IMR-90 (cell line): Measurements from ENCODE around the gene SLC38A11. TPM values are rescaled to one million over a fixed set of nuclear protein-coding genes. Genes with fewer than 3 reads are reported as not detected.

Experiments
- ATAC-seq: fragments of 200-7000 bp; cut with Tn5 transposase; 2 replicates; pipeline ENCODE4 v1.9.1; 2020; ENCODE audit warnings: low read depth, mild to moderate bottlenecking, moderate library complexity
- BruUV-seq: library from RNA; stranded (reverse); fragments of 400-500 nt; replicated peaks from 2 replicates; lab custom pipeline; 2021; lab: Mats Ljungman, UMichigan
- CTCF ChIA-PET: fragments of 300-600 bp; formaldehyde crosslinking; extraction: SDS; loops from one replicate; lab custom pipeline; 2021; ENCODE audit warnings: antibody characterized with exemption; lab: Yijun Ruan, JAX
- POLR2A ChIA-PET: fragments of 300-600 bp; sonication (Branson Sonifier 250); formaldehyde crosslinking; loops from one replicate; lab custom pipeline; 2022; ENCODE audit warnings: antibody characterized with exemption; ENCODE audit not compliant: unreplicated experiment; lab: Charles Lee
- DNase-seq: peaks from one replicate; pipeline ENCODE4 v3.0.0; 2013
- H2AFZ ChIP-seq: replicated peaks from 2 replicates; pipeline ENCODE3; 2013; ENCODE audit warnings: low read length, mild to moderate bottlenecking; ENCODE audit not compliant: poor library complexity
- H2AK5ac ChIP-seq: 2 replicates; pipeline ENCODE4 v1.6.1; 2013; ENCODE audit warnings: low read depth, low read length, inconsistent platforms
- H2AK9ac ChIP-seq: replicated peaks from 2 replicates; pipeline ENCODE3; 2013; ENCODE audit warnings: mild to moderate bottlenecking, low read depth, low read length, moderate library complexity; ENCODE audit not compliant: poor library complexity
- H2BK120ac ChIP-seq: 2 replicates; pipeline ENCODE4 v1.6.1; 2013; ENCODE audit warnings: low read depth, low read length, inconsistent platforms
- H2BK15ac ChIP-seq: 3 replicates; pipeline ENCODE4 v1.6.1; 2013; ENCODE audit warnings: low read depth, low read length, inconsistent platforms
- H2BK20ac ChIP-seq: 2 replicates; pipeline ENCODE4 v1.6.1; 2013; ENCODE audit warnings: low read depth, mild to moderate bottlenecking, inconsistent platforms, low read length, moderate library complexity
- H2BK5ac ChIP-seq: 2 replicates; pipeline ENCODE4 v1.6.1; 2013; ENCODE audit warnings: mild to moderate bottlenecking, low read depth, low read length, inconsistent platforms; ENCODE audit not compliant: poor library complexity, severe bottlenecking
- H3K14ac ChIP-seq: replicated peaks from 2 replicates; pipeline ENCODE4 v1.6.1; 2013; ENCODE audit warnings: low read depth, low read length, inconsistent platforms
- H3K18ac ChIP-seq: 2 replicates; pipeline ENCODE4 v1.6.1; 2013; ENCODE audit warnings: low read depth, low read length, control low read depth
- H3K23ac ChIP-seq: 2 replicates; pipeline ENCODE4 v1.6.1; 2013; ENCODE audit warnings: low read depth, low read length, inconsistent platforms
- H3K27ac ChIP-seq: 2 replicates; pipeline ENCODE4 v1.5.1; 2013; ENCODE audit warnings: mild to moderate bottlenecking, control low read depth, low read length; ENCODE audit not compliant: insufficient read depth
- H3K27me3 ChIP-seq: 2 replicates; pipeline ENCODE4 v1.6.1; 2013; ENCODE audit warnings: low read length; ENCODE audit not compliant: control insufficient read depth, insufficient read depth
- H3K36me3 ChIP-seq: 2 replicates; pipeline ENCODE4 v1.6.1; 2013; ENCODE audit warnings: low read length, mixed read lengths; ENCODE audit not compliant: control insufficient read depth, insufficient read depth
- H3K4ac ChIP-seq: 2 replicates; pipeline ENCODE4 v1.6.1; 2013; ENCODE audit warnings: low read depth, low read length, inconsistent platforms
- H3K4me1 ChIP-seq: 2 replicates; pipeline ENCODE4 v1.6.1; 2013; ENCODE audit warnings: low read length, mixed read lengths; ENCODE audit not compliant: control insufficient read depth, insufficient read depth
- H3K4me2 ChIP-seq: 2 replicates; pipeline ENCODE4 v1.6.1; 2013; ENCODE audit warnings: low read depth, mild to moderate bottlenecking, control low read depth, low read length, moderate library complexity
- H3K4me3 ChIP-seq: 2 replicates; pipeline ENCODE4 v1.5.1; 2013; ENCODE audit warnings: low read depth, mild to moderate bottlenecking, control low read depth, low read length, moderate library complexity; ENCODE audit not compliant: insufficient read depth
- H3K56ac ChIP-seq: 2 replicates; pipeline ENCODE4 v1.6.1; 2013; ENCODE audit warnings: low read length, inconsistent platforms; ENCODE audit not compliant: insufficient read depth; ENCODE audit errors: extremely low read depth
- H3K79me1 ChIP-seq, 2 experiments: 2 replicates each; pipeline ENCODE4 v1.6.1; 2013; ENCODE audit warnings: low read length in 2 of 2, inconsistent platforms in 1 of 2, low read depth in 1 of 2
- H3K9ac ChIP-seq: 2 replicates; pipeline ENCODE4 v1.6.1; 2013; ENCODE audit warnings: low read depth, low read length, control low read depth
- H3K9me1 ChIP-seq: 2 replicates; pipeline ENCODE4 v1.6.1; 2013; ENCODE audit warnings: low read length, inconsistent platforms; ENCODE audit not compliant: insufficient read depth
- H3K9me3 ChIP-seq: 2 replicates; pipeline ENCODE4 v1.6.1; 2013; ENCODE audit warnings: low read length; ENCODE audit not compliant: control insufficient read depth, insufficient read depth
- H4K20me1 ChIP-seq: 2 replicates; pipeline ENCODE4 v1.6.1; 2013; ENCODE audit warnings: low read length, inconsistent platforms; ENCODE audit not compliant: insufficient read depth
- H4K5ac ChIP-seq: 2 replicates; pipeline ENCODE4 v1.6.1; 2013; ENCODE audit warnings: mild to moderate bottlenecking, low read depth, low read length, control low read depth
- H4K8ac ChIP-seq, 2 experiments: 2 replicates each; pipeline ENCODE4 v1.6.1; 2013; ENCODE audit warnings: low read depth in 2 of 2, low read length in 2 of 2, control low read depth in 1 of 2, inconsistent platforms in 1 of 2
- H4K91ac ChIP-seq: 2 replicates; pipeline ENCODE4 v1.6.1; 2013; ENCODE audit warnings: low read depth, low read length, inconsistent platforms; ENCODE audit not compliant: insufficient read depth
- CEBPB ChIP-seq: IDR thresholded peaks from 2 replicates; pipeline ENCODE4 v1.6.1; 2012; ENCODE audit warnings: low read depth, low read length, improper control_type of control experiment
- CHD1 ChIP-seq: IDR thresholded peaks from 2 replicates; pipeline ENCODE4 v1.6.1; 2012; ENCODE audit warnings: low read depth, low read length, improper control_type of control experiment
- MAFK ChIP-seq: IDR thresholded peaks from 2 replicates; pipeline ENCODE4 v1.6.1; 2012; ENCODE audit warnings: low read depth, low read length, improper control_type of control experiment
- MXI1 ChIP-seq: IDR thresholded peaks from 2 replicates; pipeline ENCODE4 v1.6.1; 2012; ENCODE audit warnings: low read depth, mild to moderate bottlenecking, low read length, moderate library complexity, borderline replicate concordance
- NFE2L2 ChIP-seq: fragments of 150-350 bp; IDR thresholded peaks from 2 replicates; pipeline ENCODE4 v1.6.1; 2016; ENCODE audit warnings: low read depth, mild to moderate bottlenecking, low read length
- POLR2A ChIP-seq: IDR thresholded peaks from 2 replicates; pipeline ENCODE4 v1.6.1; 2012; ENCODE audit warnings: mild to moderate bottlenecking, low read depth, low read length
- RCOR1 ChIP-seq: IDR thresholded peaks from 2 replicates; pipeline ENCODE4 v1.6.1; 2012; ENCODE audit warnings: mild to moderate bottlenecking, low read length, improper control_type of control experiment; ENCODE audit not compliant: insufficient replicate concordance
- RFX5 ChIP-seq: IDR thresholded peaks from 2 replicates; pipeline ENCODE4 v1.8.0; 2012; ENCODE audit warnings: low read depth, mild to moderate bottlenecking, low read length, moderate library complexity
- SMC3 ChIP-seq: fragments of 150-350 bp; IDR thresholded peaks from 2 replicates; pipeline ENCODE4 v1.6.1; 2016; ENCODE audit warnings: low read depth, mild to moderate bottlenecking, antibody characterized with exemption, low read length, moderate library complexity
- WGBS, 2 experiments: methylation state at CpG; one replicate each; pipeline versions ENCODE4 v1.1.5 to v1.1.7; 2013; ENCODE audit warnings: missing lambda C conversion rate in 2 of 2; ENCODE audit not compliant: insufficient read length in 1 of 2; ENCODE audit errors: extremely low coverage in 2 of 2; 5-methylcytosine and 5-hydroxymethylcytosine counted together
- dilution Hi-C: fragments of 300-500 bp; cut with HindIII; formaldehyde crosslinking; loops from one replicate; pipeline ENCODE4 v1.14.3; 2018; ENCODE audit warnings: low sequenced_read_pairs; ENCODE audit not compliant: unreplicated experiment
- in situ Hi-C: fragments of 300-500 bp; cut with MboI; formaldehyde crosslinking; loops from 3 replicates; pipeline ENCODE4 v1.14.3; 2019; ENCODE audit warnings: low sequenced_read_pairs, inconsistent platforms, mixed read lengths
- intact Hi-C: fragments of 100-400 bp; cut with micrococcal nuclease; formaldehyde crosslinking; loops from 2 replicates; pipeline ENCODE4 v1.10.0; 2022
- polyA plus RNA-seq, 3 experiments: library from polyadenylated mRNA; depleted of rRNA; stranded (reverse); fragments of >200 nt; gene quantifications; 2 replicates each; pipeline ENCODE4 v1.2.3, GENCODE V29; 2012; ENCODE audit warnings: low replicate concordance in 1 of 3
- total RNA-seq: library from RNA; depleted of rRNA; stranded (reverse); fragments of >200 nt; gene quantifications from 2 replicates; pipeline ENCODE4 v1.2.3, GENCODE V29; 2012
- TF ChIP-seq, protein P1 (sequence below): fragments of 150-350 bp; IDR thresholded peaks from 2 replicates; pipeline ENCODE4 v1.6.1; 2017; ENCODE audit warnings: mild to moderate bottlenecking, antibody characterized with exemption, low read length, low read depth
- TF ChIP-seq, protein P2 (sequence below): conservative IDR thresholded peaks from 2 replicates; pipeline ENCODE4 v1.5.1; 2012; ENCODE audit warnings: mild to moderate bottlenecking, low read depth, low read length, improper control_type of control experiment

Gene SLC38A11
- total and polyA plus RNA-seq, 2 of the 4 experiments (the other 2 are of a cell fraction): 0.18 to 0.21 TPM

DNA sequence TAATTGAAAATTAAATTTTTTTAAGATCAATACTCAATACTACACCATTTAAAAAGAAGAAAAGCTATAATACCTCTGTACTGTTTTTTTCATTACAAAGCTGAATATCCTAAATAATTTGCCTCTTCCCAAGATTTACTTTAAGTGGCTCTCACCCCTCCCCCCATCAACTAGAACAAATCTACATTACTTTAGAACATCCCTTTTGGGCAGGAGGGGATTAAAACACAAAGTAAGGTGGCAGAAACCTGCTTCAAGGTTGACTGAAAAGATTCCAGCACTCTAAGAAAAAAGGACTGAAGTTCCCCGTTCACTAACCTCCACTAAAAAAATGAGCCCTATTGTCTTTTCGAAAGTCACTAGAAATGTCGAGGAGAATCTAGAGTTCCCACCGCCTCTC lies 42.3 kb downstream of the SLC38A11 start:
- in situ Hi-C loops (loop anchor here (25.0 kb wide), 1 partner anchor 176 kb away; no protein-coding TSS in a partner anchor), intact Hi-C loops (no loop called here), dilution Hi-C loops (no loop called here)
- H4K91ac ChIP-seq: no peak overlapping the region
- no peak overlapping the region for H3K14ac ChIP-seq
- no peak overlapping the region for H2AFZ ChIP-seq
- TF ChIP-seq CEBPB: no peak
- no peak for TF ChIP-seq RCOR1
- no peak for TF ChIP-seq CHD1
- no peak for TF ChIP-seq NFE2L2
- TF ChIP-seq SMC3: no peak
- TF ChIP-seq, protein P1, sequence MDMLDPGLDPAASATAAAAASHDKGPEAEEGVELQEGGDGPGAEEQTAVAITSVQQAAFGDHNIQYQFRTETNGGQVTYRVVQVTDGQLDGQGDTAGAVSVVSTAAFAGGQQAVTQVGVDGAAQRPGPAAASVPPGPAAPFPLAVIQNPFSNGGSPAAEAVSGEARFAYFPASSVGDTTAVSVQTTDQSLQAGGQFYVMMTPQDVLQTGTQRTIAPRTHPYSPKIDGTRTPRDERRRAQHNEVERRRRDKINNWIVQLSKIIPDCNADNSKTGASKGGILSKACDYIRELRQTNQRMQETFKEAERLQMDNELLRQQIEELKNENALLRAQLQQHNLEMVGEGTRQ: no peak
- TF ChIP-seq, protein P2, sequence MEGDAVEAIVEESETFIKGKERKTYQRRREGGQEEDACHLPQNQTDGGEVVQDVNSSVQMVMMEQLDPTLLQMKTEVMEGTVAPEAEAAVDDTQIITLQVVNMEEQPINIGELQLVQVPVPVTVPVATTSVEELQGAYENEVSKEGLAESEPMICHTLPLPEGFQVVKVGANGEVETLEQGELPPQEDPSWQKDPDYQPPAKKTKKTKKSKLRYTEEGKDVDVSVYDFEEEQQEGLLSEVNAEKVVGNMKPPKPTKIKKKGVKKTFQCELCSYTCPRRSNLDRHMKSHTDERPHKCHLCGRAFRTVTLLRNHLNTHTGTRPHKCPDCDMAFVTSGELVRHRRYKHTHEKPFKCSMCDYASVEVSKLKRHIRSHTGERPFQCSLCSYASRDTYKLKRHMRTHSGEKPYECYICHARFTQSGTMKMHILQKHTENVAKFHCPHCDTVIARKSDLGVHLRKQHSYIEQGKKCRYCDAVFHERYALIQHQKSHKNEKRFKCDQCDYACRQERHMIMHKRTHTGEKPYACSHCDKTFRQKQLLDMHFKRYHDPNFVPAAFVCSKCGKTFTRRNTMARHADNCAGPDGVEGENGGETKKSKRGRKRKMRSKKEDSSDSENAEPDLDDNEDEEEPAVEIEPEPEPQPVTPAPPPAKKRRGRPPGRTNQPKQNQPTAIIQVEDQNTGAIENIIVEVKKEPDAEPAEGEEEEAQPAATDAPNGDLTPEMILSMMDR: no peak
- TF ChIP-seq RFX5: no peak
- no peak for TF ChIP-seq MAFK
- no peak for TF ChIP-seq MXI1
- no peak for TF ChIP-seq POLR2A
- no peak for ATAC-seq
- ChIA-PET POLR2A (no interaction called here), CTCF (interaction anchor here (0.6 to 1.6 kb wide), 3 partner anchors 9 to 76 kb away, joined by 4 read pairs; partner anchors contain the start of gene COBLL1)
- no peak for DNase-seq
- H2BK120ac ChIP-seq: no peak overlapping the region
- H3K4me2 ChIP-seq: no peak overlapping the region
- H2AK9ac ChIP-seq: no peak overlapping the region
- H2AK5ac ChIP-seq: no peak overlapping the region
- no peak overlapping the region for H2BK20ac ChIP-seq
- no peak overlapping the region for H3K27ac ChIP-seq
- H3K4ac ChIP-seq: no peak overlapping the region
- H4K5ac ChIP-seq: no peak overlapping the region
- BruUV-seq: no TSS peak
- no peaks in the 10 kb centered on the region for H3K9me1 ChIP-seq
- H3K9ac ChIP-seq: no peak overlapping the region
- H4K20me1 ChIP-seq: no peaks in the 10 kb centered on the region
- peaks cover 9% of the 10 kb centered on the region for H3K4me1 ChIP-seq
- no peaks in the 10 kb centered on the region for H3K9me3 ChIP-seq
- no peaks in the 10 kb centered on the region for H3K79me1 ChIP-seq
- no peak overlapping the region for H2BK5ac ChIP-seq
- H2BK15ac ChIP-seq: no peak overlapping the region; the same call in 2 of the 3 replicates
- H3K27me3 ChIP-seq: no peaks in the 10 kb centered on the region
- H3K18ac ChIP-seq: no peak overlapping the region
- H3K4me3 ChIP-seq: no peak overlapping the region
- WGBS, 2 experiments: no CpG with 5 or more reads among the region's 4 CpGs
- H4K8ac ChIP-seq: no peak overlapping the region
- H3K36me3 ChIP-seq: no peaks in the 10 kb centered on the region
- H3K23ac ChIP-seq: no peak overlapping the region
- H3K56ac ChIP-seq: no peak overlapping the region
